Measurements from ENCODE around the gene C14orf180.

The C14orf180 gene

DNA sequence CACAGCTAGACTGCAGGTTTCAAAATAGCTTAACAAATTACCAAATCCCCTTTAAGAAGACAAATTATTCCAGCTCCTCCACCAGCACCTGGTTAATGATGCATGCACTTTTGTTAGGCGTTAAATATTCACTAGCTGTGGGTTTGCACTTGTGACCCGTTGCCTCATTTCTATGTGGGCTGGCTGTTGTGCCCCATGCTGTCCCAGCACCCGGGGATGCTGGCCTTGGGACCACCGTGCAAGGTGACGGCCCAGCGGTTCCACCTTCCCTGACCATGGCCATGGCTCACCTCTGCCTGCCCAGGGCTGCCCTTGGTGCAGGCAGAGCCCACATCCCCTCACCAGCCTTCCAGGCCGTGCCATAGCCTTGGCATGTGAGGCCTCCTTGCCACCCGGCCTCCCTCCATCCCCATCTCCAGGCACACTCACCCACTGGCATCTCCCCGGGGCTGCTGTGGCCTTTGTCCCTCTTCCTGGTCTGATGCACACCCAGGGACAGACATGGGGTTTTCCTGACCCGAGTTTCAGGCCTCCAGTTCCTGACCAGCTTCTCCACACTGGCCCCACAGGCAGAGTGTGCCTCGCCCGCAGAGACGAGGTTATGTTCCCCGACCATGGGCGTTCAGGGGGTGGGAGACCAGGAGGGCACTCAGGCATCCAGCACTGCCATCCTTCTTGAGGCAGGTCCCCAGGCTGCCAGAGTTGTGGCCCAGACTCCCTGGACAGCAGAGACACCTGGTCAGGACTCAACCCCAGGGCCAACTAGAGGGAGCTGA is 20.3 kb upstream of the C14orf180 start:
- no peak for TF ChIP-seq CTCF (IDR thresholded peaks at IDR 0.05; ENCODE audit: insufficient read depth, low read depth, low read length, missing control alignments)
- DNase-seq (ENCODE audit: low read depth), result no peak
- H3K4me3 ChIP-seq (ENCODE audit: low read length), result no peak overlapping the region

DNA sequence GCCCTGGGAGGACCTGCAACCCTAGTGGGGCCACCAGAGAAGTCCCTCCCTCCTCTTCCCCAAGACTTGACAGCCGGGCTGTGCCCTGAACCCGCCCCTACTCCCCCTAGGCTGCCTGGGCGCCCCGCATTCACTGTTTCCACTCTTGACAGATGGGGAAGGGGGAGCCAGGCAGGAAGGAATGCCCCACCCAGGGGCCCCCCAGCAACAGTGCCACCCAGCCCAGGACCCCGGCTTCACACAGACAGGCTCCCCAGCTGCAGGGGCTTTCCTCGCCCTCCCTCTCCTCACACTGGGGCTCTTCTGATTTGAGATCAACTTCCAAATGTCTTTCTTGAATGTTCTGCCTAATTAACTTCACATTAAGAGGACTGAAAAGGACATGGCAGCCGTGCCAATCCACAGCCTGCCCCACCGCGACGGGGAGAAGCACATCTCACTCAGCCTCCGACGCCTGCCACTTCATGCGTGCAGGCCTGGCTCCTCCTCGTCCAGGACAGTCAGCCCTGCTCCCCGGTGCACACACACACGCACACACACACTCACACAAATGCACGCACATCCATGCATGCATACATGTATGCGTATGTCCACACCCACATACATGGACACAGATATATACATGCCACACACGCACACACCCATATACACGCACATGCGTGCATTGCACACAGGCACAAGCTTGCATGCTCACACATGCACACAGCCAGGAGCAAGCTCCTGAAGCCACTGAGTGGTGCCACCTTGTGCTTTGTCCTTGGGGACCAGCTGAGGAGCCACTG is 19.6 kb upstream of the C14orf180 start:
- no peak for DNase-seq (ENCODE audit: low read depth)
- H3K4me3 ChIP-seq (ENCODE audit: low read length), result no peak overlapping the region
- no peak for TF ChIP-seq CTCF (IDR thresholded peaks at IDR 0.05; ENCODE audit: insufficient read depth, low read depth, low read length, missing control alignments)

GRCh38 chr14:104560586-104560945 is 19.0 kb upstream of the C14orf180 start:
- TF ChIP-seq CTCF (IDR thresholded peaks at IDR 0.05; ENCODE audit: insufficient read depth, low read depth, low read length, missing control alignments), result no peak
- no peak for DNase-seq (ENCODE audit: low read depth)
- H3K4me3 ChIP-seq (ENCODE audit: low read length), result no peak overlapping the region

- H3K4me3 ChIP-seq (ENCODE audit: low read length), result no peak overlapping the region
- TF ChIP-seq CTCF (IDR thresholded peaks at IDR 0.05; ENCODE audit: insufficient read depth, low read depth, low read length, missing control alignments), result no peak
- DNase-seq (ENCODE audit: low read depth), result no peak
Observed at GRCh38 chr14:104561124-104561557, 18.4 kb upstream of the C14orf180 start.

GRCh38 chr14:104561632-104562495 is 17.7 kb upstream of the C14orf180 start:
- TF ChIP-seq CTCF (IDR thresholded peaks at IDR 0.05; ENCODE audit: insufficient read depth, low read depth, low read length, missing control alignments), result no peak
- H3K4me3 ChIP-seq (ENCODE audit: low read length), result no peak overlapping the region
- no peak for DNase-seq (ENCODE audit: low read depth)

- TF ChIP-seq CTCF (IDR thresholded peaks at IDR 0.05; ENCODE audit: insufficient read depth, low read depth, low read length, missing control alignments), result no peak
- no peak for DNase-seq (ENCODE audit: low read depth)
- no peak overlapping the region for H3K4me3 ChIP-seq (ENCODE audit: low read length)
Observed at GRCh38 chr14:104562606-104563005, 17.0 kb upstream of the C14orf180 start.

Data from epithelial cell of esophagus (primary cell).